ENCODE data around the gene ASNSD1.

Gene ASNSD1

DNA sequence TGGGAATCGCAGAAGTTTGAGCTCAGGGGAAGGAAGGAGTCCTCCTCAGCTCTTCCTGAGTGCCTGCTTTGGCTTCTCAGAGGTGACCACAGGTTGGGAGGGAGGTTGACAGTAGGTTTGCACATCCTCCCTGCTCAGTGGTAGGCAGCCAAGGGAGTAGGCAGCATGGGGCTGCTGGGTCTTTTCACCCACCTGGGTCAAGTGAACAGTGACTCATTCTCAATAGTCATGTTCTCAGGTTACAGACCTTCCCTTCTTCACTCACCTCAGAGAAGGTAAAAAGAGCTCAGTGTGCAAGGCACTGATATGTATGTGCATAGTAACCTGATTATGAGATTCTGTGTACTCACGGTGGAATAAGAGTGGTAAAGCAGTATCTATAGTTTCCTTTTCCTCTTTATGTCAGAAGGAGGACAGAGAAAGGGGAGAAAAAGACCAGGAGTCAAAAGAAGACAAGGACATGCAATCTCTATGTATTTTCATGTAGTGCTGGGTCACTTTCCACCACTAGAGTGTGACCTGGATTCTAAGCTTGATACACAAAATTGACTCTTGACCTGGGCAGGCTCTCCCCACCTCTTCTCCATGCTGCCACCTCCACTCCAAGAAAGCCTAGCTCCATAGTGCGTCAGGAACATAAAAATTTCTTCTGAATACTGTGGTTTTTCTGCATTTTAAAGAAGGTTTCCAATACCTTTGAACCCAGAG is 36.5 kb upstream of the ASNSD1 start:
- Histone ChIP-seq H3K9me3 (ENCODE audit: low read depth, low read length) (no peaks in the 10 kb centered on the region), H3K4me3 (no peak overlapping the region), H3K9ac (ENCODE audit: insufficient read length) (no peak overlapping the region), H3K27ac (no peak overlapping the region), H3K36me3 (ENCODE audit: insufficient read depth, low read length) (no peaks in the 10 kb centered on the region)
- TF ChIP-seq EZH2 (IDR thresholded peaks at IDR 0.05) (no peak), POLR2AphosphoS5 (IDR thresholded peaks at IDR 0.05; ENCODE audit: borderline replicate concordance, low read depth, low read length) (no peak)
- DNase-seq (ENCODE audit: low read depth, low spot score), result no peak

DNA sequence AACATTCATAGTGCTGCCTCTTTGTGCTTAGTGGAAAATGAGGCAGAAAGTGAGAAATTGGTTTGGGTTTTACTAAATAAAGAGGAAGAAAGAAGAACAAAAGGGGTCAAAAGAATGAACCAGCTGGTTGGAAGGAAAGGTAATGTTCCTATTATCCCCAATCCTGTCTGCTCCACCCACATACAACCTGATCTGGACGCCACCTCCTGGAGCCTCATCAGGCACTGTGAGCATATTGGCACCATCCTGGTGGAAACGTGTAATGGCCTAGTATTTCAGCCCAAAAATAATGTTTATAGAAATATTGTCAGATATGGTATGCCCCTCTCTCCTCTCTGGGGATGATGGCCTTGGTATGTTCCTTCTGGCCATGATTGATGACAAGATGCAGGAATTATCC is 35.6 kb upstream of the ASNSD1 start:
- Histone ChIP-seq H3K9me3 (ENCODE audit: low read depth, low read length) (no peaks in the 10 kb centered on the region), H3K27ac (no peak overlapping the region), H3K4me3 (no peak overlapping the region), H3K36me3 (ENCODE audit: insufficient read depth, low read length) (no peaks in the 10 kb centered on the region), H3K9ac (ENCODE audit: insufficient read length) (no peak overlapping the region)
- TF ChIP-seq FOXP2 (optimal IDR thresholded peaks at IDR 0.05; ENCODE audit: control extremely low read depth, extremely low read length, insufficient read depth) (no peak), POLR2AphosphoS5 (IDR thresholded peaks at IDR 0.05; ENCODE audit: borderline replicate concordance, low read depth, low read length) (no peak), EZH2 (IDR thresholded peaks at IDR 0.05) (no peak)
- DNase-seq (ENCODE audit: low read depth, low spot score), result no peak

GRCh38 chr2:189627789-189628188 is 33.5 kb upstream of the ASNSD1 start:
- no peak overlapping the region for H3K9ac ChIP-seq (ENCODE audit: insufficient read length)
- H3K9me3 ChIP-seq (ENCODE audit: low read depth, low read length), result no peaks in the 10 kb centered on the region
- no peak for DNase-seq (ENCODE audit: low read depth, low spot score)
- no peak overlapping the region for H3K4me3 ChIP-seq
- TF ChIP-seq FOXP2 (optimal IDR thresholded peaks at IDR 0.05; ENCODE audit: control extremely low read depth, extremely low read length, insufficient read depth), result no peak
- no peak for TF ChIP-seq EZH2 (IDR thresholded peaks at IDR 0.05)
- no peak for TF ChIP-seq POLR2AphosphoS5 (IDR thresholded peaks at IDR 0.05; ENCODE audit: borderline replicate concordance, low read depth, low read length)
- H3K27ac ChIP-seq, result no peak overlapping the region
- H3K36me3 ChIP-seq (ENCODE audit: insufficient read depth, low read length), result no peaks in the 10 kb centered on the region

DNA sequence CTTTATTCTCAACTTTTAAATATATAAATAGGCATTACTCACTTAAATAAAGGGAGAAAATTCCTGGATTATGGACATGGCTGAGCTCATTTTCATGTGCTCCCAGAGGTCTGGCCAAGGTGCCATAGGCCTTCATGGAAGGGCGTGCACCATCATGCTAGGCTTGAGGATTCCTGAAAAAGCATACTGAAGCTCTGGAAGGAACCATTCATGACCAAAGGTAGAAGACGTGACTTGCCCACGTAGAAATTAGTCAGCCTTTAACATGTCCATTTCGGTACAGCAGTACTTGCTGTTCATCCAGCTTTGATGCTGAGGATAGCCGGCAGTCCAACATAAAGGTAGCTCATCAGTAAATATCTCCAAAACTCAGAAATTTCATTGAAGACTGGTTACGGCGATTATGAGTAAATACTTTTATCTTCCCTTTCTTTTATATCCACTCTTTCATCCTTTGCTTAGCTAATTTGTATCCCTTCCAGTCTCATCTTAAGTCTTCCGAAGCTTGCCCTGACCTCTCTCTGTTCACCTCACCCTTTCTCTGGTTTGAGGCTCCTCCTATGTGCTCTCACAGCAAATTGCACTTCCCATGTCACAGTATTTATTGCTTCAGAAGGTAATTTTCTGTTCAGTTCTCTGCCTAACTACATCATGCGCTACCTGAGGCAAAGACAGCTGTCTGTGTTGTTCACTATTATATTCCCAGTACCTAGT is 32.3 kb upstream of the ASNSD1 start:
- DNase-seq (ENCODE audit: low read depth, low spot score), result no peak
- no peaks in the 10 kb centered on the region for H3K9me3 ChIP-seq (ENCODE audit: low read depth, low read length)
- no peak overlapping the region for H3K9ac ChIP-seq (ENCODE audit: insufficient read length)
- H3K36me3 ChIP-seq (ENCODE audit: insufficient read depth, low read length), result no peaks in the 10 kb centered on the region
- no peak overlapping the region for H3K4me3 ChIP-seq
- no peak for TF ChIP-seq EZH2 (IDR thresholded peaks at IDR 0.05)
- TF ChIP-seq POLR2AphosphoS5 (IDR thresholded peaks at IDR 0.05; ENCODE audit: borderline replicate concordance, low read depth, low read length), result no peak
- TF ChIP-seq FOXP2 (optimal IDR thresholded peaks at IDR 0.05; ENCODE audit: control extremely low read depth, extremely low read length, insufficient read depth), result no peak
- no peak overlapping the region for H3K27ac ChIP-seq

- Histone ChIP-seq H3K27ac (peak overlapping the region; percentile 38; the same call in 1 of the 2 replicates), H3K36me3 (ENCODE audit: insufficient read depth, low read length) (no peaks in the 10 kb centered on the region), H3K4me3 (no peak overlapping the region), H3K9me3 (ENCODE audit: low read depth, low read length) (no peaks in the 10 kb centered on the region), H3K9ac (ENCODE audit: insufficient read length) (no peak overlapping the region)
- no peak for DNase-seq (ENCODE audit: low read depth, low spot score)
- TF ChIP-seq FOXP2 (optimal IDR thresholded peaks at IDR 0.05; ENCODE audit: control extremely low read depth, extremely low read length, insufficient read depth), result no peak
- TF ChIP-seq EZH2 (IDR thresholded peaks at IDR 0.05), result no peak
- TF ChIP-seq POLR2AphosphoS5 (IDR thresholded peaks at IDR 0.05; ENCODE audit: borderline replicate concordance, low read depth, low read length), result no peak
Observed at GRCh38 chr2:189629531-189630453, 31.5 kb upstream of the ASNSD1 start.

GRCh38 chr2:189631849-189632248 is 29.4 kb upstream of the ASNSD1 start:
- Histone ChIP-seq H3K9ac (ENCODE audit: insufficient read length) (no peak overlapping the region), H3K9me3 (ENCODE audit: low read depth, low read length) (no peaks in the 10 kb centered on the region), H3K4me3 (no peak overlapping the region), H3K27ac (no peak overlapping the region), H3K36me3 (ENCODE audit: insufficient read depth, low read length) (no peaks in the 10 kb centered on the region)
- DNase-seq (ENCODE audit: low read depth, low spot score), result no peak
- TF ChIP-seq FOXP2 (optimal IDR thresholded peaks at IDR 0.05; ENCODE audit: control extremely low read depth, extremely low read length, insufficient read depth), result no peak
- no peak for TF ChIP-seq POLR2AphosphoS5 (IDR thresholded peaks at IDR 0.05; ENCODE audit: borderline replicate concordance, low read depth, low read length)
- no peak for TF ChIP-seq EZH2 (IDR thresholded peaks at IDR 0.05)

DNA sequence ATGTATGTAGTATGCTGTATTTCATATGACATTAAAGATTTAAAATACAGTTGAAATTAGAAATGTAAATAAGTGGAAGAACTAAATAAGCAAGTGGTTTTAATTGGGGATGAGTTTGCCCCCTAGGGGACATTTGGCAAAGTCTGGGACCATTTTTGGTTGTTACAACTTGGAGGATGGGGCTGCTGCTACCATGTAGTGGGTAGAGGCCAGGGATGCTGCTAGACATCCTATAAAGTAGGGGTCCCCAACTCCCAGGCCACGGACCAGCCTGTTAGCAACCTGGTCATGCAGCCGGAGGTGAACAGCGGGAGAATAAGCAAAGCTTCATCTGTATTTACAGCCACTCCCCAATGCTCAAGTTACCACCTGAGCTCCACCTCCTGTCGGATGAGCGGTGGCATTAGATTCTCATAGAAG is 27.9 kb upstream of the ASNSD1 start:
- Histone ChIP-seq H3K4me3 (no peak overlapping the region), H3K36me3 (ENCODE audit: insufficient read depth, low read length) (no peaks in the 10 kb centered on the region), H3K9ac (ENCODE audit: insufficient read length) (no peak overlapping the region), H3K9me3 (ENCODE audit: low read depth, low read length) (no peaks in the 10 kb centered on the region), H3K27ac (no peak overlapping the region)
- TF ChIP-seq POLR2AphosphoS5 (IDR thresholded peaks at IDR 0.05; ENCODE audit: borderline replicate concordance, low read depth, low read length), result no peak
- no peak for TF ChIP-seq EZH2 (IDR thresholded peaks at IDR 0.05)
- no peak for TF ChIP-seq FOXP2 (optimal IDR thresholded peaks at IDR 0.05; ENCODE audit: control extremely low read depth, extremely low read length, insufficient read depth)
- no peak for DNase-seq (ENCODE audit: low read depth, low spot score)

DNA sequence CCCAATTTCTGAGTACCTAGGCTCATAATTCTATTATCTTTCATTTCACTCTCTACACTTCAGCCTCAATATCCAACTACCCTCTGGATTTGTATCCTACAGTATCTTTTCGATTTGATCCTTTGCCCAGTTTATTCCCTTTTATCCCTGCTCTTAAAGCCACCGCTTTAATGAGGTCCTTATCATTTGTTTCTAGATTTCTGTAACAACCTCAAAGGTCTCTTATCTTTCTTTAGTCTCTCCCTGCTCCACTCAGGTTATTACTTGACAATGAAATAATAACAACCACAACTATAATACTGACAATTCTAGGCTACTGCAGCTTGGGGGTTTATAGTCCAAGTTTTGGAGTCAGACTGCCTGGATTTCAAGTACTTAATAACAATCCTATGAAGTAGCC is 25.9 kb upstream of the ASNSD1 start:
- TF ChIP-seq POLR2AphosphoS5 (IDR thresholded peaks at IDR 0.05; ENCODE audit: borderline replicate concordance, low read depth, low read length) (no peak), FOXP2 (optimal IDR thresholded peaks at IDR 0.05; ENCODE audit: control extremely low read depth, extremely low read length, insufficient read depth) (no peak), EZH2 (IDR thresholded peaks at IDR 0.05) (no peak)

More for the DNA sequence above, 25.9 kb upstream of the ASNSD1 start:
- DNase-seq (ENCODE audit: low read depth, low spot score), result no peak
- H3K36me3 ChIP-seq (ENCODE audit: insufficient read depth, low read length), result no peaks in the 10 kb centered on the region
- H3K27ac ChIP-seq, result no peak overlapping the region
- no peak overlapping the region for H3K4me3 ChIP-seq
- H3K9ac ChIP-seq (ENCODE audit: insufficient read length), result no peak overlapping the region
- H3K9me3 ChIP-seq (ENCODE audit: low read depth, low read length), result no peaks in the 10 kb centered on the region

Measured in SK-N-MC (cell line).